H1 (cell line): ENCODE measurements around the gene SPAG5. TPM values are rescaled to one million over a fixed set of nuclear protein-coding genes. Genes with fewer than 3 reads are reported as not detected.

Source experiments
- CHD7 ChIP-seq: fragments of 300-600 bp; sonication (generic); IDR thresholded peaks from 2 replicates; pipeline ENCODE4 v1.7.1; 2012; ENCODE audit warnings: low read length, moderate library complexity, mild to moderate bottlenecking, inconsistent platforms; ENCODE audit not compliant: insufficient replicate concordance
- KDM4A ChIP-seq: IDR thresholded peaks from one replicate; pipeline ENCODE4 v1.7.1; 2012; ENCODE audit warnings: low read depth, mild to moderate bottlenecking, moderate library complexity, low read length, inconsistent platforms; ENCODE audit not compliant: severe bottlenecking
- NRF1 ChIP-seq: IDR thresholded peaks from 2 replicates; pipeline ENCODE4 v1.6.1; 2011; ENCODE audit warnings: mild to moderate bottlenecking, low read depth, low read length, improper control_type of control experiment
- SP1 ChIP-seq: IDR thresholded peaks from 2 replicates; pipeline ENCODE4 v1.6.1; 2011; ENCODE audit warnings: low read depth, low read length
- polyA plus RNA-seq, 7 experiments: library from polyadenylated mRNA; depleted of rRNA in 3 of 7; stranded (reverse) in 5 of 7; unstranded in 2 of 7; fragments of >200 nt in 5 of 7; fragments of 200-250 nt in 2 of 7; gene quantifications; 1 replicate in 5 of 7; 2 replicates in 1 of 7; 4 replicates in 1 of 7; pipeline versions ENCODE4 v1.2.1 to v1.2.3, GENCODE V29; 2011 to 2013; ENCODE audit warnings: missing spikeins in 2 of 7, mixed read lengths in 2 of 7
- total RNA-seq: library from RNA; stranded (reverse); fragmentation: NEBNext Ultra II Directional; extraction: Animal tissue kit (Norgen Biotek cat#: 25700); gene quantifications from 2 replicates; pipeline ENCODE4 v1.2.1, GENCODE V29; 2021

The SPAG5 gene
- total and polyA plus RNA-seq, 2 of the 8 experiments (the other 6 are each of a cell fraction or from before 2014, with no cell fraction given), result 57.1 to 129 TPM

GRCh38 chr17:28579526-28579925, 19.3 kb downstream of the SPAG5 start (continued):
- TF ChIP-seq CHD7 (no peak), SP1 (no peak), NRF1 (no peak), KDM4A (no peak)
